HG03280 (cell line): ENCODE results near the gene DENND5A.
"Not testable (repeated sequence)": the region's sequence is repeated elsewhere in the genome, so short reads cannot be mapped to it uniquely, and the experiment has no call there.

Source experiments
- ATAC-seq: cut with Tn5 transposase; IDR thresholded peaks from one replicate; pipeline ENCODE4 v1.9.1; 2021; ENCODE audit warnings: mild to moderate bottlenecking, moderate library complexity; ENCODE audit not compliant: unreplicated experiment

DENND5A gene

DNA sequence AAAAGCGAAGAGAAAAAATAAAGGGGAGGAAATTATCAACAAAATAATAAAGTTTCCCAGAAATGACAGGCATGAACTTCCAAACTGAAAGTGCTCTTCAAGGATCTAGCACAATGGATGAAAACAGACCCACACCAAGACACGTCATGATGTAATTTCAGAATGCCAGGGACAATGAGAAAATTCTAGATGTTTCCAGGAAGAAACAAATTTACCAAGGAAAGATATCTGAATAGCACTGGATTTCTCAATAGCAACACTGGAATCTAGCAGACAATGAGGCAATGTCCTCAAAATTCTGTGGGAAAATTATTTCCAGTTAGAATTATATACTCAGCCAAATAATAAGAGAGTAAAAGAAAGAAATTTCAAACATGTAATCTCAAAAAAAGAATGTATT is 46.0 kb downstream of the DENND5A start:
- ATAC-seq, result no peak

DNA sequence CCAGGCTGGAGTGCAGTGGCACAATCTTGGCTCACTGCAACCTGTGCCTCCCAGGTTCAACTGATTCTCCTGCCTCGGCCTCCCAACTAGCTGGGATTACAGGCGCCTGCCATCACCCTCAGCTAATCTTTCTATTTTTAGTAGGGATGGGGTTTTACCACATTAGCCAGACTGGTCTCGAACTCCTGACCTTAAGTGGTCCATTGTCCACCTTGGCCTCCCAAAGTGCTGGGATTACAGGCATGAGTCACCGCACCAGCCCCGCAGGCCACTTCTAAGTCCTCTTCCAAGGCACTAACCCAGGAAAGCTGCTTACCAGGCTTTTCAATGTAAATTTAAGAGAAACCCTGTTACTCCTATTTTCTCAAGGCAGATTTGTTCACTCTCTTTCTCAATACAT is 50.4 kb downstream of the DENND5A start:
- no peak for ATAC-seq

DNA sequence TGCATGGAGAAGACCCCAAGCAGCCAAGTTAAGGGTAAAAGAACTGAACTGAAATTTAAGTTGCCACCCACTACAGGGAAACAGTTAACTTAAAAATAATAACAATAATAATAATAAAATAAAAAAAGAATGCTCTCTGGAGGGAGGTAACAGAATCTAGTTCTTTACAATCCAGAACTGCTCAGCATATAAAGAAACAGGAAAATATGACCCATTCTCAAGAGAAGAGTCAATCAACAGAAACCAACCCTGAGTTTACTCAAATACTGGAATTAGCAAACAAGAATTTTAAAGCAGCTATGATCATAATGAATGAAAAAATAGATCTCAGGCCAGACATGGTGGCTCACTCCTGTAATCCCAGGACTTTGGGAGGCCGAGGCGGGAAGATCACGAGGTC is 53.8 kb downstream of the DENND5A start:
- ATAC-seq, result no peak

DNA sequence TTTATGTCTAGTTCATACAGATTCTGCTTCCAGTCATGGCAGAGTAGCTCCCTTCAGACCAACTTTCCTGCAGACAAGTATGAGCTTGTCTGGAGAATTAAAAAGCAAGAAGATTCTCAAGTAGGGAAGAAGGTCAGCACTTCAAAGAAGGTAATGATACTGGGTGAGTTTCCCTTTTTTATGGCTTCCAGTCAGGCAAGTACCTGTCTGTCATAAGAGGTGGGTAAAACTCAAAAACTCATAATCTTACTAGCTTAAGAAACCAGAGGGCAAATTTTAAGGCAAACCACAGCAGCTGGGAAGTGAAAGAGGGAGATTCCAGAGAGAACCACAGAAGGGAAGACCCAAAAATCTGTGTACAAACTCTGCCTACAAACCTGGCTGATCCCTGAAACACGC is 54.2 kb downstream of the DENND5A start:
- no peak for ATAC-seq

DNA sequence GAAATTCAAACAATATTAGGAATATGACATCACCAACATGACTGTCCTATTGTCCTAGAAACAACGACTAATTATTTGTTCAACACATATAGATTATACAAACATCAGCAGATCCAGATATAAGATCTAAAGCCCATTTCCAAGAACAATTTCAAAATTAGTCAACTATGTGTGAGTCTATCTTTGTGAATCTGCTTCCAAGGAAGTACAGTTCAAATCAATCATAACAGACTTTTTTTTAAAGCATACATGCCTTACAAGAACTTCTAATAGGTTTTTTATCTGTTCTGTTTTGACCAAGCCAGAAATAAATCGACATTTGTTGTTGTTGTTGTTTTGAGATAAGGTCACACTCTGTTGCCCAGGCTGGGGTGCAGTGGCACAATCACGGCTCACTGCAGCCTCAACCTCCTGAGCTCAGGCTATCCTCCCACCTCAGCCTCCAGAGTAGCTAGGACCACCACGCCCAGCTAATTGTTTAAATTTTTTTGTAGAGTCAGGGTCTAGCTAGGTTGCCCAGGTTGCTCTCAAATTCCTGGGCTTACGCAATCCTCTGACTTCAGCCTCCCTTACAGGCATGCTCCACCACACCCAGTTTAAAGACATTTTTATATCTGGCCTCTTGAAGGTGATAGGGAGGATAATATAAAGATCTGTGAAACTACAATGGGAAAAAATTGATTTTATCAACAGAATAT is 54.8 kb downstream of the DENND5A start:
- no peak for ATAC-seq

DNA sequence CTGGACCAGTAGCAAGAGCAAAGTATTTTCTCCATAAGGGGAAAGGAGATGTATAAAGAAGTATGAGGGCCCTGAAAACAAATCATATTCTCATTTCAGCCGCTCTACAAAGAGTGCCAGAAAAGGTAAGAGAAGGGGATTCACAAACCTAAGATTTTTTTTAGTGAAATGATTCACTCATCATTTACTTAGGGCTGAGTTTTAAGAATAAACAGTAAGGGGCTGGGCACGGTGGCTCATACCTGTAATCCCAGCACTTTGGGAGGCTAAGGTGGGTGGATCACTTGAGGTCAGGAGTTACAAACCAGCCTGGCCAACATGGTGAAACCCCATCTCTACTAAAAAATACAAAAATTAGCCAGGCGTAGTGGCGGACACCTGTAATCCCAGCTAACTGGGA is 55.5 kb downstream of the DENND5A start:
- not testable (repeated sequence) for ATAC-seq

DNA sequence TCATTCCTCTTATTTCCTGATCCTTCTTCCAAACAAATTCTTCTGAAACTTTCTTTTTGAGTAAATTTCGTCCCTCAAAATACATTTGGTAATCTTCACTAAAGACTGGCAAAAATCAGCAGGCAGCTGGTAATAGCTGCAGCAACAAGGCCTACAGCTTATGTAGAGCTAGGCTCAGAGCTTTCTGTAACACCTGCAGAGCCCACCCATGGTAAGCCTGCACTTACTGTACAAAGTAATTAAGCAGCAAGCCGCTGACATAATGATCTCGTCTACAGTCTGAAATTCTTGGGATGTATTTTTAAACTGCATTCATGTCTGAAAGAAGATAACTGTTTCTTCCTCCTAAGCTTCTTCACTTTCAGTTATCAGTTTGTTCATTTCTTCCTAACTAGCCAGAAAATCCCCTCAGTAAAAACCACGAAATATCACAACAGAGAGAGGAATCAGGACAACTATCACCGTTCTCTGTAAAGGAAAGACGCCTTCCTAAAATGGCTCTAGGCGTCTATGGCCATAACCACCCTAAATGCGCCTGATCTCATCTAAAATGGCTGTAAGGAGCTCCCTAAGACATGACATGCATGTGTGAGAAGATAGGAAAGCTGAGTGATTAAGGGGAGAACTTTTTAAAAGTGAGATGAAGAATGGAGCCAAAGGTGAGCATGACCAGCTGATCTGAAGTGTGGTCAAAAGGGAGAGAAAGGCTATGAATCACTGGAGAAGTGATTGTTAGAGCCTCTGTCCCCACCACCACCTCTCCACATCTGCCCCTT is 56.2 kb downstream of the DENND5A start:
- no peak for ATAC-seq

DNA sequence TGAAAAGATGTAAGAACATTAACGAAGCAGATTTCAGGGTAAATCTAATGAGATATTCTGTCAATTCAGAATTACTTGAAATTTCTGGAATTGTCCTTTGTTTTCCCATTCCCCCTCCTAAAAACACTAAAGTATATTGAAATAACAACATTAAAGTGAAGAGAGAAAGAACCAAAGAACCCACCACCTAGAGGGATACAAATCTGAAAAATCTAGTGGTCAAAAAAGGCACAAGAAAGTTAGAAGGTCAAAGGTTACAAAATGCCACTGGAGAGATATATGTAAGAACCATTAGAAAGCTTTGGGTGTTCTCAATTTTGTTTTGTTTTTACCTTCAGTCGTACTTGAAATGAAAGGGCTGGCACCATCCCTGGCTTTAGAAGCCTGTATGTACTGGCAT is 57.9 kb downstream of the DENND5A start:
- no peak for ATAC-seq

DNA sequence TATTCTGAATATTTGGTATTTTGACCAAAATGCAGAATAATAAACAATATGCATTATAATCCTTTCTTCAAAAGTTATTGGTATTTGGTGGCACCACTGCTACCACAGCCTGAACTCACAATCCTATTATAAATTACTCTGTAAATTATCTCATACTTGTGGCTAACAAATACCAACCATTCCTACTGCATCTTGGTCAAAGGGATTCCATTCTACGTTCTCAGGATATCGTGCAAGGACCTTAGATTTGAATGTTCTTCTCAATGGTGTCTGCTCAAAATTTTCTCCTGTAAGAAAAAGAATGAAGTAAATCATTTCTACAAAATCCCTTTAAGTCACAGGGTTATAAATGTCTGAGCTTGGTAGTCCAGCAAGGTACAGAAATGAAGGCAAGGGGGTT is 58.7 kb downstream of the DENND5A start:
- no peak for ATAC-seq

DNA sequence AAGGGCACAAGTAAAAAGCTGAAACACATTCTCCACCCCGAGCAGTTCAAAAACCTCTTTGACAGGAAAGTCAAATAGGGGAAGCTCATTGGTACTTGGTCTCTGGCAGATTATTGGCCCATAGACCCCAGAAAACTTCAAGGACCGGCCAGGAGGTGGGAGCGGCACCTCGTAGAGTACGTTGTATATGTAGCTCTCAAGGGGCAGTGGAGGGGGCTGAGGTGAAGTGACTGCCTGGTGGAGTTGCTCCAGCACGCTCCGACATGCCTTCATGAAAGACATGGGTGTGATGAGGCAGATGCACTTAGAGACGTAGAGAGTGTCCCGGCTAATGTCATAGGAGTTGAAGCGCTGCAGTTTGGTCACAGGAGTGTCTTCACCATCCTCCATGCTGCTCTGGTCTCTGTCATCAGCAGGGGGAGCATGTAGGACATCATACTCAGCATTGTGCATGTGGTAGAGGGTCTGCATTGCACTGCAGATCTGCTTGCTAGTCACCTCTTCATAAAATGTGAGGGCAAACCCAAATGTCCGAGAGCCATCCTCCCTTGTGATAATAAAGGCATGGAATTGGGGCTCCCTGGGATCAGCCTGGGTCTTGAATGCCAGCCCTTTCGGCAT is 61.3 kb downstream of the DENND5A start:
- ATAC-seq, result no peak

DNA sequence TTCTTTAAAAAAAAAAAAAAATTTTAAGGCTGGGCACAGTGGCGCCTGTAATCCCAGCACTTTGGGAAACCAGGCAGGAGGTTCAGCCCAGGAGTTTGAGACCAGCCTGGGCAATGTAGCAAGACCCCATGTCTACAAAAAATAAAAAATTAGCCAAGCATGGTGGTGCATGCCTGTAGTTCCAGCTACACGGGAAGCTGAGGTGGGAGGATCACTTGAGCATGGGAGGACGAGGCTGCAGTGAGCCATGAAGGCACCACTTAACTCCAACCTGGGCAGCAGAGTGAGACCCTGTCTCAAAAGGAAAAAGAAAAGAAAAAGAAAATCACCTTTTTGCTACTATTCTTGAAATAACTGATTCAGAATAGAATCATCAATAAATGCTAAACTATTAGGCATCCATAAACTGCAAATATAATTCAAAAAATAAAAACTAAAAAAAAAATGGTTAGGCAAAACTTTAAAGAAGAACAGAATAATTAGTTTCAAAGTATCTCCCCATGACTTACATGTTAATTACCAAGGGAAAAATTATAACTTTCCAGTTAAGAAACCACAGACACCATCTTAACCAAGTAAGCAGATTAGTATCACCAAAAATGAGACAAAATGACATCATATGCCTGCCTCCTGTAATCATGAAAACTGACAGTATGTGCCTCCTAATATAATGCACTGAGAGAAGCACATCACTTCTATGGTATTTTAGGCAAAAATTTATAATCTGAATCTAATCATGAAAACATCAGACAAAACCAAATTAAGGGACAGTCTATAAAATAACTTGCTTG is 63.6 kb downstream of the DENND5A start:
- no peak for ATAC-seq

DNA sequence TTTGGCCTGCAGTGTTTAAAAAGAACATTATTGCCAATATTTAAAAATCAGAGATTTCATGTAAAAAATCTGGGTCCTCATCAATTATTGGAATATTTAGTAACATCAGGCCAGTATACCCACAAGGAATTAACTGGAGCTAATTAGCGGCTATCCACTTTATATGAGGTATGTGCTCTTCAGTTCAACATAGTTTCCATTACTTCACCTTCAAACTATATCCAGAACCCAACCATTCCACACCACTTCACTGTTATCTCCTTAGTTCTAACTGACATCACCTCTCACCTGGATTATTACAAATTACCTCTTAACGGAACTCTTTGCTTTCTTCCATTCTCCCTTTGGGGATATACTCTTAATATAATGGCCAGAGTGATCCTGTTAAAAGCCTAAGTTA is 64.7 kb downstream of the DENND5A start:
- ATAC-seq, result no peak

DNA sequence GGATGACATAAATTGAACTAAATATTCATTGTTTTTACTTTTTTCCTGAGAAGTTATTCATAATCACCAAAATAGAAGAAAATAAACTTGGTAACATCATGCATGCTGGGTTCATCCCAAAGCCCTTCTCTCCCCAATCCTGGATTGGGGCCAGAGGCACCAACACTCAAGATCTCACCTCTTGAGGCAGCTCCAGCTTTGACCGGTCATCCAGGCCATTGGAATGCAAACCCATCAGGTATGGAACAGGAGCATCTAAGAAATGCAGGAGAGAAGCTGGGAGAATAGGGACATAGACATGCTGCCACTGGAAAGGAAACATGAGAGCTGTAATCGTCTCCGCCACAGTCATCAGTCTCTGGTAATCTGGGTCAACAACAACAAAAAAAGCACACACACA is 71.8 kb downstream of the DENND5A start:
- no peak for ATAC-seq

DNA sequence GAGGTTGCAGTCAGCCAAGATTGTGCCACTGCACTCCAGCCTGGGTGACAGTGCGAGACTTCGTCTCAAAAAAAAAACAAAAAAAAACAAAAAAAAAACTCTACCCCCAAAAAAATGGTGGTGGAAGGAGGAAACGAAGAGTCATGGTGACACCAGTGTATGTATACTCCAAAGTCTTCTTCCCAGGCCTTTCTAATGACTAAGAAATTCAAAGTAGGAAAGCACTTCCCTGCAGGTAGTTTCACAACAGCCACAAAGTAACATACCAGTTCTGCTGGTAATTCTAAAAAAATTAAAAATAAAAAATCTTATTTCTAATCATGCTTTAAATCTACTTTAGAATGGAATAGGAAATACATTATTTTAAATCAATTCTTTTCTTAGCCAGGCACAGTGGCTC is 72.6 kb downstream of the DENND5A start:
- ATAC-seq, result no peak

DNA sequence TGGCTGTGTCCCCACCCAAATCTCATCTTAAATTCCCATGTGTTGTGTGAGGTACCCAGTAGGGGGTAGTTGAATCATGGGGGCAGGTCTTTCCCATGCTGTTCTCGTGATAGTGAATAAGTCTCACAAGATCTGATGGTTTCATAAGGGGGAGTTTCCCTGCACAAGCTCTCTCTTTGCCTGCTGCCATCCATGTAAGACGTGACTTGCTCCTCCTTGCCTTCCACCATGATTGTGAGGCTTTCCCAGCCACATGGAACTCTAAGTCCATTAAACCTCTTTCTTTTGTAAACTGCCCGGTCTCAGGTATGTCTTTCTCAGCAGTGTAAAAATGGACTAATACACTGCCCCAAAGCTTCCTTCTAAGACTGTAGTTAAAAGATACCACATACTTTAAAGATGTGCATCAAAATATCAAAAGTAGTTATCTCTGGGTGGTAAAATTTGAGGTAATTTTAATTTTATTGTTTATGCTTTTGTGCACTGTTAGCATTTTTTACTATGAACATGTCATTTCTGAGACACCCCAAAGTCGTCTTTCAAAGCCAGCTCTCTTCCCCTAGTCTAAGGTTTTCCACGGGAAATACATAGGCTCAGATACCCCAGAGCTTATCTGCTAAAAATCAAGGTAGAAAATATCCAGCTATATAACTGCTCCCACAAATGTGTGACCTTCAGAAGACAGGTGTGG is 74.7 kb downstream of the DENND5A start:
- ATAC-seq, result not testable (repeated sequence)

DNA sequence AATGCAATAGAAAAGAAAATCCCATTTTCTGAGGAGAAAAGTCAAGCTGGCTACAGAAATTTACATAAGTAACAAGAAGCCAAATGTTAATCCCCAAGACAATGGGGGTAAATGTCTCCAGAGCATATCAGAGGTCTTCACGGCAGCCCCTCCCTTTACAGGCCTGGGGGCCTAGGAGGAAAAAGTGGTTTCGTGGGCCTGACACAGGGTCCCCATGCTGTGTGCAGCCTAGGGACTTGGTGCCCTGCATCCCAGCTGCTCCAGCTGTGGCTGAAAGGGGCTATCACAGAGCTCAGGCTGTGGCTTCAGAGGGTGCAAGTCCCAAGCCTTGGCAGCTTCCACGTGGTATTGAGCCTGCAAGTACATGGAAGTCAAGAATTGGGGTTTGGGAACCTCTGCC is 76.3 kb downstream of the DENND5A start:
- ATAC-seq, result not testable (repeated sequence)

DNA sequence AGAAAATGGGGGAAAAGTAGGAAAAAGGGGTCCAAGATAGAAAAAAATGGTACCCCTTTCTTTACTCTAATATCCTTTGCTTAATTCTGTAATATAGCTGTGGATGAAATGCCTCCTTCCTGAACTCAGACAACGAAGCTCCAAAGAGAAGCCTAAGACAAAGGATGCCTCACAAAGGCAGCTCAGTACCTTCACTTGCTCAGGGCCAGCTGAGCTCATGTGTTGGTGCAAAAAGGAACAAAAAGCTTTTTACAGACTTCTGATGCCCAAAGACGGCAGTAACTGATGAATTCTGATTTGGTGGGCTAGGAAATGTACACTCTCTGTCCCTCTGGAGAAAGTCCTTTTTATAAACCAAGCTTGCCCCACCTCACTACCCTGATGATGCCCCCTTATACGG is 77.5 kb downstream of the DENND5A start:
- no peak for ATAC-seq

DNA sequence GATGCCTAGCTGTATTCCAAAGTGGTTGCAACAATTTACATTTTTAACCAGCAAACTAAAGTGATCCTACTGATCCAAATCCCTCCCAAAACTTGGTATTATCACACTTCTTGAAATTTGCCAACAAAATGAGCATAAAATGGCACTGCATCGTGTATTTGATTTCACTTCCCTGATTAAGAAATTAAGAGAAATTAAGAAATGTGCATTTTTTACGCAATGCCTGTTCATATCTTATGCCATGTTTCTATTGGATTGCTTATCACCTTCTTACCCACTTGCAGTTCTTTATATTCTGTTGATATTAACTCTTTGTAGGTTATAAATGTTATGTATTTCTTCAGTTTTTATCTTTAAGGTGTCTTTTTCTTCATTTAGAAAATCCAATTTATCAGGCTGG is 80.6 kb downstream of the DENND5A start:
- no peak for ATAC-seq

DNA sequence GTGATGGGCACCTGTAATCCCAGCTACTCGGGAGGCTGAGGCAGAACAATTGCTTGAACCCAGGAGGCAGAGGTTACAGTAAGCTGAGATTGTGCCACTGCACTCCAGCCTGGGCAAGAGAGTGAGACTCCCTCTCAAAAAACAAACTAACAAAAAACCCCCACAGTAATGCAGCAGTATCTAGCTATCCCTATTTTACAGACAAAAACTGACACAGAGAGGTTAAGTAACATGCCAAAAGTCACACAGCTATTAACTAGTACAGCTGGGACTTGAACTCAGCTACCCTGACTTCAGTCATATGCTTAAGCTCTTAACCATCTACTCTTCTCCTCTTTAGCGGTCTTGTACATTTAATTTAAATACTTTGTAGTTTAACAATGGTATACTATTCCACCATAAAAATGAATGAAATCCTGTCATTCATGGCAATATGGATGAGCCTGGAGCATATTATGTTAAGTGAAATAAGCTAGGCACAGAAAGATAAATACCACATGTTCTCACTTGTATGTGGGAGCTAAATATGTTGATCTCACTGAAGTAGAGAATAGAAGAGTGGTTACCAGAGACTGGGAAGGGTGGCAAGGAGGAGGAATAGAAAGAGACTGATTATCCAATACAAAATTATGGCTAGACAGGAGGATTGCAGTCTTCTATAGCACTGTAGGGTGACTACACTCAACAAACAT is 82.8 kb downstream of the DENND5A start:
- no peak for ATAC-seq

DNA sequence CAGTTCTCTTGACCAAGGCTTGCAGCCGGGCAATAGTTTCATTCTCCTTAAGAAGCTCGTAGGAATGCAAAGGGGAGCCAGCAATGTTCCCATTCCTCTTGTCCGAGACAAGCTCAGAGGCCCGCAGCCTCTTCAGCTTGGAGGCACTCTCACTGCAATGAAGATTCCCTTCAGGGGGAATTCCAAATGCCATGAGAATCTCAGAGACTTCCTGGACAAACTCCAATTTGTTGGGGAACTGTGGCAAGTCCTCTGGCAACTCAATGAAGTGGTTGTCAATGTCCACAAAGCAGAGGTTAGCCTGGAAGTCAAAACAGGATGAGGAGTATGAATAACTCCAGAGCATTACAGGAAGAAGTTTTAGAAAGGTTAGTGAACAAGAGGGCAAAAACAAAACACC is 84.4 kb downstream of the DENND5A start:
- no peak for ATAC-seq
